ENCODE data around the gene RGS9.

DNA sequence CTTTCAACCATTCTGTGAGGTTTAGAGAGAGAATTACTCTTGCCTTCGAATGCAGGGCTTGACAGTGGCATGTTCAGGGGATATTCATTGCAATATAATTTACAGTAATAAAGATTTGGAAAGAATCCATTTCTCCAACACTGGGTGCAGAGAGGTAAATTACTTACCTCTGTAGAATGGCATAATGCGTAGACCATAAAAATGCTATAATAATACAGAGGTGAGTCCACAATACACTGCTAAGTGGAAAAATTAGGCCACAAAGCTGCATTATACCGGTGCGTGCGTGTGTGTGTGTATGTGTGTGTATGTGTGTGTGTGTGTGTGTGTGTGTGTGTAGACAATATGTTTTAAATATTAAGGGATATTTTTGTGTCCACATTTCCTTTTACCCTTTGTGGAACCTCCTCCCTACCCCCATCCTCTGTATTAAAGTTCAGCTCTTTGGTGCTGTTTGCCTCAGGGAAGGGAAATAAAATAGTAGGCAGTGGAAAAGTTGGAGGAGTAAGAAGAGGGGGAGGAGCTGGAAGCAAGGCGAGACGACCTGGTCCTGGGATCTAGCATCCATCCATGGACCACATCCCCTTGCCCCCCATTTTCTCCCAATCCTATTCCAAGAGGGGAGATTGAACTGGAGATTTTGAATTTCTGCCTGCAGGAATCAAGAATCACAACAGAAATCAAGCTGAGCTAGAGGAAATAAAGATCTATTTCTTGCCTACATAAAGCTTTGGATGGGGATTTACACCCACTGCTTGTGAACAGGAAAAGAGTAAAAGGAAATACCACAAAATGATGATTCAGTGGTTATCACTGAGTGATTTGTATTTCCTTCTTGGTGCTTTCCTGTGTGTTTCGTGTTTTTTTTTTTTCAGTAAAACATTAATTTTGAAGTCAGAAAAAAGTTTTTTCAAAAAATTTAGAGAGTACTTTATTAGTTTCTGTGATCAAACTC lies 124.8 kb downstream of the RGS9 start:
- TF ChIP-seq EZH2phosphoT487 (IDR thresholded peaks at IDR 0.05; ENCODE audit: low read depth, severe bottlenecking, unreplicated experiment), result no peak
- TF ChIP-seq, protein P1, sequence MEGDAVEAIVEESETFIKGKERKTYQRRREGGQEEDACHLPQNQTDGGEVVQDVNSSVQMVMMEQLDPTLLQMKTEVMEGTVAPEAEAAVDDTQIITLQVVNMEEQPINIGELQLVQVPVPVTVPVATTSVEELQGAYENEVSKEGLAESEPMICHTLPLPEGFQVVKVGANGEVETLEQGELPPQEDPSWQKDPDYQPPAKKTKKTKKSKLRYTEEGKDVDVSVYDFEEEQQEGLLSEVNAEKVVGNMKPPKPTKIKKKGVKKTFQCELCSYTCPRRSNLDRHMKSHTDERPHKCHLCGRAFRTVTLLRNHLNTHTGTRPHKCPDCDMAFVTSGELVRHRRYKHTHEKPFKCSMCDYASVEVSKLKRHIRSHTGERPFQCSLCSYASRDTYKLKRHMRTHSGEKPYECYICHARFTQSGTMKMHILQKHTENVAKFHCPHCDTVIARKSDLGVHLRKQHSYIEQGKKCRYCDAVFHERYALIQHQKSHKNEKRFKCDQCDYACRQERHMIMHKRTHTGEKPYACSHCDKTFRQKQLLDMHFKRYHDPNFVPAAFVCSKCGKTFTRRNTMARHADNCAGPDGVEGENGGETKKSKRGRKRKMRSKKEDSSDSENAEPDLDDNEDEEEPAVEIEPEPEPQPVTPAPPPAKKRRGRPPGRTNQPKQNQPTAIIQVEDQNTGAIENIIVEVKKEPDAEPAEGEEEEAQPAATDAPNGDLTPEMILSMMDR (IDR thresholded peaks at IDR 0.05; ENCODE audit: poor library complexity), result no peak
- no peak for TF ChIP-seq EZH2 (IDR thresholded peaks at IDR 0.05; ENCODE audit: borderline replicate concordance)
